DMS53 treated with DMSO at 0.1 percent for 48 hours (cell line): ENCODE results near the gene PAK1IP1.
A peak's percentile ranks its signal among the peaks of the same experiment; 100 is the strongest.
"Not testable (repeated sequence)": the region's sequence is repeated elsewhere in the genome, so short reads cannot be mapped to it uniquely, and the experiment has no call there.

Experiments used
- DNase-seq: peaks from one replicate; lab custom pipeline; 2025; ENCODE audit not compliant: unreplicated experiment; lab: John Stamatoyannopoulos, UW

The PAK1IP1 gene, protein sequence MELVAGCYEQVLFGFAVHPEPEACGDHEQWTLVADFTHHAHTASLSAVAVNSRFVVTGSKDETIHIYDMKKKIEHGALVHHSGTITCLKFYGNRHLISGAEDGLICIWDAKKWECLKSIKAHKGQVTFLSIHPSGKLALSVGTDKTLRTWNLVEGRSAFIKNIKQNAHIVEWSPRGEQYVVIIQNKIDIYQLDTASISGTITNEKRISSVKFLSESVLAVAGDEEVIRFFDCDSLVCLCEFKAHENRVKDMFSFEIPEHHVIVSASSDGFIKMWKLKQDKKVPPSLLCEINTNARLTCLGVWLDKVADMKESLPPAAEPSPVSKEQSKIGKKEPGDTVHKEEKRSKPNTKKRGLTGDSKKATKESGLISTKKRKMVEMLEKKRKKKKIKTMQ

DNA sequence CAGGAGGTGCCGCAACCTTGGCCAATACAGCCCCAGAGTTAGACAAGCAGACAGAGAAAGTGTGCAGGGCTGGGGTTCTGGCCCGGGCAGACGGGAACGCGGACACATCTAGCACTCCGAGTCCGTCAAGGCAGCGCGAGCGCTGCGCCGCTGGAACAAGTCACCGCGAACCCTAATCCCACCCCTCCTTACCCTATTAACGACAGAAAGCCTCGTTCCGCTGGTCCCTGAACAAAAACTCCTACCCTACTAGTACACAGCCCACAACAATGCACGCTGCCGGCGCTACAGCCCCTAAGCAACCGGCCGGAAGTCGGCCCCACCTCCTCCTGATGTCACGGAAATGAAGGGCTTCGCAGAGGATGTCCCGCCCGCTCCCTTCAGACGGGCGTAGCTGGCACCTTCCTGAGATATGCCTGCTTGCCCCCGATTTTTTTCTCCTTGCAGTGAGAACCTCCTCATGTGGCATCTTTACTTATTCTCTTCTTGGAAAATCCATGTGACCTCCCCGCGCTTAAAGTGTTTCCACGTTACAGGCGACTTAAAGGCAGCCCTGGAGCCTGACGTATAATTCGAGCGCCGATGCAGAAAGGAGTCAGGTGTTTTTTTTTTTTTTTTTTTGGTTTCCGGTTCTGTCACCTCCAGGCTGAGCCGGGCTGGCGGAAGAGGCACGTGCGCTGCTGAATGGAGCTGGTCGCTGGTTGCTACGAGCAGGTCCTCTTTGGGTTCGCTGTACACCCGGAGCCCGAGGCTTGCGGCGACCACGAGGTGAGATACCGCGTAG, at the start of gene PAK1IP1, which contains the start of gene C6orf52:
PAK1IP1 (plus strand) TSS at position 671 of the 784 bp plus-strand sequence; CDS start at position 685, 14 bp downstream.
C6orf52 (minus strand) TSS at position 315 of the 784 bp plus-strand sequence. CDS start 7,066 bp downstream, outside the sequence.
- DNase-seq, result peak; percentile 88

DNA sequence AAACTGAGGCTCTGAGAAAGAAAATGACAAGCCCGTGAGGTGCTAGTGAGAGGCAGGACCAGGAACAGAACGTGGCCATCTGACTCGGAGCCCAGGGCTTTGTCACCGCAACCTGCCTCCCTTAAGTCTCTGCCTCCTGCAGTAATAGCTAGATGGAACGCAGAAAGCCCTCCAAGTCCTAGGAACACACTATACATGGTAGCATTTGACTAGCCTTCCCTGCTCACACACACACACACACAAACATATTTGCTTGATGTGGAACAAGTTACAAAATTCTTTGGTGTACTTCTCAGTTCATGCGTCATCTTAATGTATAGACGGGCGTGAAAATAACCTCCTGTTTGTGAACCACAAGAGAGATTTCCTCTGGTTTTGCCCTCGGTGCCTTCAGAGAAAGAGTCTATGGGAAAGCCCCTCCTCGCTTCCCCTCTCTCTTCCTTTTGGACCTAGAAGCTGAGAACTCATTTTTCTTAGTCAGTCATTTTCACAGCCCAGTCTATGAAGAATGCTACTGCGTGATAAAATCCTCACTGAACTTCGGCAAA, 39.2 kb upstream of the PAK1IP1 start:
- no peak for DNase-seq

DNA sequence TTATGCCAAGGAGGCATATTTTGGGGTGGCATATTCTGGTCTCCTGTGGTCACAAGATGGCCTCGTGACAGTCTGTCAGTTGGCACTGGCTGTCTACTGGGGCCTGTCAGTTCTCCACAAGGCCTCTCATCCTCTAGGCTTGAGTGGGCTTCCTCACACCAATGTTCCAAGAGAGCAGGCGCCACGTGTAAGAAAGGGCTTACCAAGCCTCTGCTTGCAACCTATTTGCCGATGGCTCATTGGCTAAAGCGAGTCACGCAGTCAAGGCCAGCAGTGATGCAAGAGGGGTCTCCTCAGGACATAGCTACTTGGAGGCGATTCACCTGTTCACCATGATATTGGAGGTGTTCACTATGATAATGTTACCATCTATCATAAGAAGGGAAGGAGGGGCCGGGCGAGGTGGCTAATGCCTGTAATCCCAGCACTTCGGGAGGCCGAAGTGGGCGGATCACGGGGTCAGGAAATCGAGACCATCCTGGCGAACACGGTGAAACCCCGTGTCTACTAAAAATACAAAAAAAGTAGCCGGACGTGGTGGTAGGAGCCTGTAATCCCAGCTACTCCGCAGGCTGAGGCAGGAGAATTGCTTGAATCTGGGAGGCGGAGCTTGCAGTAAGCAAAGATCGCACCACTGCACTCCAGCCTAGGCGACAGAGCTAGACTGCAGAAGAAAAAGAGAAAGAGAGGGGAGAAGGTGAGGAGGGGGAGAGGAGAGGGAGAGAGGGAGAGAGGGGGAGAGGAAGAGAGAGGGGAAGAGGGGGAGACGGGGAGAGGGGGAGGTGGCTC, 35.7 kb upstream of the PAK1IP1 start:
- DNase-seq, result peak; percentile 23

DNA sequence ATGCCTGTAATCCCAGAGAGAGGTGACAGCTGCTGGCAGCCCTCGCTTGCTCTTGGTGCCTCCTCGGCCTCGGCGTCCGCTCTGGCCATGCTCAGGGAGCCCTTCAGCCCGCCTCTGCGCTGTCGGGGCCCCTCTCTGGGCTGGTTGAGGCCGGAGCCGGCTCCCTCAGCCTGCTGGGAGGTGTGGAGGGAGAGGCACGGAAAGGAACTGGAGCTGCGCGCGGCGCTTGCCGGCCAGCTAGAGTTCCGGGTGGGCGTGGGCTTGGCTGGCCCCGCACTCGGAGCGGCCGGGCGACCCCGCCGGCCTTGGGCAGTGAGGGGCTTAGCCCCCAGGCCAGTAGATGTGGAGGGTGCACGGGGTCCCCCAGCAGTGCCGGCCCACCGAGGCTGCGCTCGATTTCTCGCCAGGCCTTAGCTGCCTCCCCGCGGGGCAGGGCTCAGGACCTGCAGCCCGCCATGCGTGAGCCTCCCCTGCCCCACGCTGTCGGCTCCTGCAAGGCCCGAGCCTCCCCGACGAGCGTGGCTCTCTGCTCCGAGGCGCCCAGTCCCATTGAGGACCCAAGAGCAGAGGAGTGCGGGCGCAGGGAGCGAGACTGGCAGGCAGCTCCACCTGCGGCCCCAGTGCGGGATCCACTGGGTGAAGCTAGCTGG, 34.9 kb upstream of the PAK1IP1 start:
- DNase-seq, result peak; percentile 29

DNA sequence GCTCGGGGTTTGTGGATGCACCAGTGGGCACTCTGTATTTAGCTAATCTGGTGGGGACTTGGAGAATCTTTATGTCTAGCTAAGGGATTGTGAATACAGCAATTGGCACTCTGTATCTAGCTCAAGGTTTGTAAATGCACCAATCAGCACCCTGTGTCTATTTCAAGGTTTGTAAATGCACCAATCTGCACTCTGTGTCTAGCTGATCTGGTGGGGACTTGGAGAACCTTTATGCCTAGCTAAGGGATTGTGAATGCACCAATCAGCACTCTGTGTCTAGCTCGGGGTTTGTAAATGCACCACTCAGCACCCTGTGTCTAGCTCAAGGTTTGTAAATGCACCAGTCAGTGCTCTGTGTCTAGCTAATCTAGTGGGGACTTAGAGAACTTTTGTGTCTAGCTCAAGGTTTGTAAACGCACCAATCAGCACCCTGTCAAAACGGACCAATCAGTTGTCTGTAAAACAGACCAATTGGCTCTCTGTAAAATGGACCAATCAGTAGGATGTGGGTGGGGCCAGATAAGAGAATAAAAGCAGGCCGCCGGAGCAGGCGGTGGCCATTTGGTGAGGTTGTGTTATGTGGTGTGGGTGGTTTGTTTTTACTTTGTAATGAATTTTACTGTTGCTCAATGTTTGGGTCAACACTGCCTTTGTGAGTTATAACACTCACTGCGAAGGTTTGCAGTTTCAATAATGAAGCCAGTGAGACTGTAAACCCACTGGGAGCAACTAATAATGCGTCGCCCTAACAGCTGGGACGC, 34.2 kb upstream of the PAK1IP1 start:
- not testable (repeated sequence) for DNase-seq

DNA sequence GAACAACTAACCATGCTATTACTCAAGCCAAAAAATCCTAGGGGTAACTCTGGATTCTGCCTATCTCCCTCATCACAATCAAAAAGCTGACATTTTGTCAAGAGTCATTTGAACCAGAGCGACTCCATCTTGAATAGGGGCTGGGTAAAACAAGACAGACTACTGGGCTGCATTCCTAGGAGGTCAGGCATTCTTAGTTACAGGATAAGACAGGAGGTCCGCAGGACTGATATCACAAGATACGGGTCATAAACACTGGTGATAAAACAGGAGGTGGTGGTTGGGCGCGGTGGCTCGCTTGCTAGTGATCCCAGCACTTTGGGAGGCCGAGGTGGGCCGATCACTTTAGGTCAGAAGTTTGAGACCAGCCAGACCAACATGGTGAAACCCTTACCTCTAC, 32.6 kb upstream of the PAK1IP1 start:
- no peak for DNase-seq

DNA sequence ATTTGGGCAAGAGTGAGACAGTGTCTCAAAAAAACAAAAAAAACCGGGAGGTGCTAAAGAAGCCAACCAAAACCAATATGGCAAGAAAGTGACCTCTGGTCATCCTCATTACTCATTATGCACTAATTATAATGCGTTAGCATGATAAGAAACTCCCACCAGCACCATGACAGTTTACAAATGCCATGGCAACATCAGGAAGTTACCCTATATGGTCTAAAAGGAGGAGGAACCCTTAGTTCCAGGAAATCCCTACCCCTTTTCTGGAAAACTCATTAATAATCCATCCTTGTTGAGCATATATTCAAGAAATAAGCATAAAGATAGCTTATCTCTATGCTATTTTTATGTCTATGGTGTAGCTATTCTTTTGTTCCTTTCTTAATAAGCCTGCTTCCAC, 32.0 kb upstream of the PAK1IP1 start:
- DNase-seq, result no peak

DNA sequence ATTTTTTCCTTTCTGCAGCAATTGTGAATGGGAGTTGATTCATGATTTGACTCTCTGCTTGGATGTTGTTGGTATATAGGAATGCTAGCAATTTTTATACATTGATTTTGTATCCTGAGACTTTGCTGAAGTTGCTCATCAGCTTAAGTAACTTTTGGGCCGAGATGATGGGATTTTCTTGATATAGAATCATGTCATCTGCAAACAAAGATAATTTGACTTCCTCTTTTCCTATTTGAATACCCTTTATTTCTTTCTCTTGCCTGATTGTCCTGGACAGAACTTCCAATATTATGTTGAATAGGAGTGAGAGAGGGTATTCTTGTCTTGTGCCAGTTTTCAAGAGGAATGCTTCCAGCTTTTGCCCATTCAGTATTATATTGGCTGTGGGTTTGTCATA, 29.2 kb upstream of the PAK1IP1 start:
- DNase-seq, result not testable (repeated sequence)

DNA sequence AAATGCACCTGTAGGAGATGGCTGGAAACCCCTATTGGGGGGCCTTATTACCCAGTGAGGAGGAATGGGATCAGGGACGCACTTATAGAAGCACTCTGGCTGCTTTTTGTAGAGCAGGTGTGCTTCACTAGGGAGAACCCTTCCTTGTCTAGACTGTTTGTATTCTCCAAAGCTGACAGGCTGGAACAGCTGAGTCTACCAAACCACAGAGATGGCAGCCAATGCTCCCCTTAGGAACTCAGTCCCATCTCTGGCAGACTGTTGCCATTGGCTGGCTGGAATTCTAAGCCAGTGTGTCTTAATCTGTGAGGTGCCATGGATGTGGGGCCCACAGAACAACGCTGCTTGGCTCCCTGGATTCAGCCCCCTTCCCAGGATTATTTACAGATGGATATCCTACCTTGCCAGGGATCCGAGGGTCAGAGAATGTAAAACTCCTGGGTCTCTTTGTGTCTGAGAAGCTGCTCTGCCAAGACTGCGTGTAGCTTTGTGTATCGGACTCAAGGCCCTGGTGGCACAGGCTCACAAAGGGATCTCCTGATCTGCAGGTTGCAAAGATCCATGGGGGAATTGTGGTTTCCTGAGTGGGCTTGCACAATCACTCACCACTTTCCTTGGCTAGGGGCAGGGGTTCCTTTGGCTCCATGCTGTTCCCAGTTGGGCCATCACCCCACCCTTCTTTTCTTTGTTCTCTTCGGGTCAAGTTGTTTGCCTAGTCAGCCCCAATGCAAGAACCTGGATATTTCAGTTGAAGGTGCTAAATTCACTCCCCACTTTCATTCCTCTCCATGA, 26.4 kb upstream of the PAK1IP1 start:
- DNase-seq, result no peak

DNA sequence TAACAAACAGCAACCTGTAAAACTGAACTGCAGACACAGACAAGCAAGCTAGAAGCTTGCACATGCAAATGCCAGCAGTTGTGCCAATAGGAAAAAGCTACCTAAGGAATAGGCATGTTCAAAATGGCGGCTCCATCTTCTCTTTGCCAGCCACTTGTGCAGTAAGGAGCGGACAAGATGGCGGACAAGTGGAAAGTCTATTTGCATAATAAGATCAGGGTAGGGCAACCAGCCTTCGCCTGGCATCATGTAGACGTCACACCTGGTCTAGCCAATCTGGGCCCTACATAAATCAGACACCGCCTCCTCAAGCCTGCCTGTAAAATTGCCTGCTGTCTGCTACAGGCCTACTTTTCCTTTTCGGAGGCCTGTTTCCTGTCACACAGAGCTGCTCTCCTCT, 18.4 kb upstream of the PAK1IP1 start:
- DNase-seq, result no peak

DNA sequence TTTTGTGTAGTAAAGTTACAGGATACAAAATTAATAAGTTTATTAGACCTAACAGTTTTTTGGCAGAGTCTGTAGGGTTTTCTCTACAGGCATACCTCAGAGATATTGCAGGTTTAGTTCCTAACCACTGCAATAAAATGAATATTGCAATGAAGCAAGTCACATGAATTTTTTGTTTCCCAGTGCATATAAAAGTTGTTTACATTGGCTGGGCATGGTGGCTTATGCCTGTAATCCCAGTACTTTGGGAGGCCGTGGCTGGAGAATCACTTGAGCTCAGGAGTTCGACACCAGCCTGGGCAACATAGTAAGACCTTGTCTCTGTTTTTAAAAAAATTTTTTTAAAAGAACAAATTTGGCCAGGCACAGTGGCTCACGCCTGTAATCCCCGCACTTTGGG, 16.3 kb upstream of the PAK1IP1 start:
- DNase-seq, result no peak

DNA sequence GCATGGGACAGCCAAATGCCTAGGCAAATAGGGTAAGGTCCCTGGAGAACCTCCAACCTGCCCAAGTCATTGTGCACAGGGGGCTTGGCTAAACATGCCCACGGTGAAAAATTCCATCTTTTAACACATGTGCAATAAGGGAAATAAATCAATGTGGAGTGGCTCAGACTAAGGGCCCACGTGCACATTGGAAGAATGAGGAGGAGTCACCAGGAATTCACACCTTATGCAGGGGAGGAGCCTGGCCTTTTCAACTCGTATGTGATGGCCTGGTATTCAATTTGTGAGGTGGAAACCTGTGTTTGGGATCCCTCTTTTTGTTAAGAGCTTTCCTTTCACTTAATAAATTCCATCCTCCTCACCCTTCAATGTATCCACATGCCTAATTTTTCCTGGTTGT, 13.0 kb upstream of the PAK1IP1 start:
- DNase-seq, result no peak

DNA sequence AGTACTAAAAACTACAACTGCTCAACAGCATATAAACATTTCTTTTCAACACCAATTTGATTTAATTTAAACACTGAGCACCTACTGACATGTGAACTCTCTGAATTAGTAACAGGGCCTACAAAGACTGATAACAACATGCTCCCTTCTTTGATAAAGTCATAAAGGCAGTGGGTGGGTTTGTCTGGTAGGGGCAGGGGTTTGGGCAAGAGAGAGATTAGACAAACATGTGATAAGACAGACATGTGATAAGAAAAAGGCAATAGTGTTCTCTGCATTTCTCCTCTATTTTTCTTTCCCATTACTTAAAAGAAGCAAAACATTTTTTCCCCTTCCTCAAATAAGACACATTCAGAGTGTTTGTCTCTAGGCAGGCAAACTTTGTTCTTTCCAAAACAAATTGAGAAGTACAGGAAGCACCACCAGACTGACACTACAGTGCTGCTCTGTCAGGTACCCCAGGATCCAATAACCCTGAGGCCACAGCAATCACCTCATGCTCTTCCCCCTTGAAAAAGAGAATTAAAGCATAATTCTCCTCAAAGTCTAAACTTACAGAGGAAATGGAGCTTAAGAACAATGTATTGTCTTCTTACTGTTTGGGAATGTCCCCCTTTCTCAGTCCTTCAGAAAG, 12.3 kb upstream of the PAK1IP1 start:
- DNase-seq, result no peak

DNA sequence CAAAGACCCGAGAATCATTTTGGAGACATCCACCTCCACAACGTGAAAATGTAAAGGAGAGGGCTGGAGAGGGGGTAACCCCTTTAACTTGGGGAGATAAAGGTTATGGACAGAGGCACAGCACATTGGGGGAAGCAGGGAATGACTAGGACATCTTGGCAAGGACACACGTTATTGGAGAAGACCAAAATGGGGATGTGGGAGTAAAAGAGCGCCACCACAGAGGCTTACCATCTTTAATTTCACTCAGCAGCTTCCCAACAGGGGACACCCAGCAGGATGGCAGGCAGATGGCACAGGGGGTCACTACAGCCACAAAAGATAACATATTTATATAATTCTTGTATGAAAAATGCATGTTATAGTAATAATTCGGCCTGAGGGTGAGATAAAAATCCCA, 10.2 kb upstream of the PAK1IP1 start:
- DNase-seq, result no peak

DNA sequence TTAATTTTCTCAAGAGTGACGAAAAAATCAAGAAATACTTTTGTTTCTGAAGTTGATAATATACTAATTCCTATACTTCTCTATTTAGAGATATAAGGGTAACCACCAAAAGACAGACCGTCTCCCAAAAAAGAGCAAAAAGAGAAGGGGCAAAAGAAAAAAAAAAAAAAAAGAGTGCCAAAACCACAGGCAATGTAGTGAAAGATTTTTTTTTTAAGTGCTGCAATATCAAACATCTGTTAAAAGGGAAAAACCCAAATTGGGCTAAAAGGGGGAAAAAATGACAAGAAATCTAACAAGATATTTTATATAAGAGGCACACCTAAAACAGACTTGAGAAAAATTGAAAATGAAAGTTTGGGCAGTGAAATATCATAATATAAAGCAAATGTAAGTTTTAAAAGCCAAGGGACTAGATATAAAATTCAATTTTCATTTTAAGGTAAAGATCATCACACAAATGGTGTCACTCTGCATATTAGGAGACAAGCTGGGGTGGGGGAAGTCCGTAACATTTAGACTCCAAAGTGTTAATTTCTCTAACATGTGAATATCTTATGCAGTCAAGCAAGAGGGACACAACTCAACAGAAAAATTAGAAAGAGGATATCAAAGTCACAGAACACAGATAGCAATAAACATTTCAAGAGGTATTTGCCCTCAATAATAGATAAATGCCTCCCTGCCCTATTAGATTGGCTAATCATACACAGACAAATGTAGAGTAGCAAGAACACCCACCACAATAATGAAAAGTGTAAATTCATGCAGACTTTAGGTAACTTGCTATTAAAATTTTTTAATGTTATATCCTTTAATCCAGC, 9.5 kb upstream of the PAK1IP1 start:
- no peak for DNase-seq

DNA sequence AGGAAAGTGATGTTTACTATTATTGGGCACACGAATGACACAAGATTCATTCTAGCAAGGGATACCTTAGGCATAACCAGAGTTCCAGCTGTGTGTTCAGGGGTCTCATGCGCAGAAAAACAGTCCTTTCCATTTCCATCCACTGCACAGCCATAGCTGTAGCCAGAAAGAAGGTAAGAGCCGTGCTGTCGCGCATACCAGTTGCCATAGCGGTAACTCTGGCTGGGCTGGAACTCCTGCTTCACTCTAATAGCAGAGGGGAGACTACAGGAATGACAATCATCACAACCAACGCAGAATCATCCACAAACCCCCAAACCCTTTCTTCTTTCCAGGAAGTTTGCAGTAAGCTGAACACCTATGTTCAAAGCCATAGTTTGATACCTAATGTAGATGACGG, 7.9 kb upstream of the PAK1IP1 start:
- DNase-seq, result no peak

DNA sequence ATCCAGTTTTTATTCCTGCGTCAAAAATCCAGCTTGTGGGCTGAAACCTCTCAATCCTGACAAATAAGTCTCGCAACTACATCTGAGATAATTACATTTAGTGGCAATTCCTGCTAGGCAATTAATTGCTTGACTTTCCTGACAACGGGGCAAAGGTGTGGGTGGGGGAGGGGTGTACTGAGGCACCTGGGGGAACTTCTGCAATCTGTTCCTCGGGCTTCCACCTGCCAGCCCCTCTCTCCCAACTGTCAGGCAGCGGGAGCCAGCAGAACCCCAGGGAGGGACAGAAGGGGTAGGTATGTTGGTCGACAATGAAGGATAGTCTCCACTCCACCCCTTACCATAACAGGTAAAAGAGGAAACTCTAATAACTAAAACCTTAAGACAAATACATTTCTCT, 7.2 kb upstream of the PAK1IP1 start:
- no peak for DNase-seq
